ENCODE data around the gene CCDC69.
"Not testable (repeated sequence)": the region's sequence is repeated elsewhere in the genome, so short reads cannot be mapped to it uniquely, and the experiment has no call there.

Gene CCDC69

DNA sequence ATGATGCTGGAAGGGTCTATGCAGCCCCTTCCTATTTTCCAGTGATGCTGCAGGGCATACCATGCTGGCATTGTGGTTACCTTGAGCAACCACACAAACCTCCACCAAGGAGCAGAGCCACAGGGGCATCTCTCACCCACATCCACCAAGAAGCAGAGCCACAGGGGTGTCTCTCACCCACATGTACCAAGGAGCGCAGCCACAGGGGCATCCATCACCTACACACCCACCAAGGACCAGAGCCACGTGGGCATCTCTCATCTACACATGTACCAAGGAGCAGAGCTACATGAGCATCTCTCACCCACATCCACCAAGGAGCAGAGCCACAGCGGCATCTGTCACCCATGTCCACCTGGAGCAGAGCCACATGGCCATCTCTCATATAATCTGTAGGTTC is 20.3 kb upstream of the CCDC69 start:
- no peak for DNase-seq

DNA sequence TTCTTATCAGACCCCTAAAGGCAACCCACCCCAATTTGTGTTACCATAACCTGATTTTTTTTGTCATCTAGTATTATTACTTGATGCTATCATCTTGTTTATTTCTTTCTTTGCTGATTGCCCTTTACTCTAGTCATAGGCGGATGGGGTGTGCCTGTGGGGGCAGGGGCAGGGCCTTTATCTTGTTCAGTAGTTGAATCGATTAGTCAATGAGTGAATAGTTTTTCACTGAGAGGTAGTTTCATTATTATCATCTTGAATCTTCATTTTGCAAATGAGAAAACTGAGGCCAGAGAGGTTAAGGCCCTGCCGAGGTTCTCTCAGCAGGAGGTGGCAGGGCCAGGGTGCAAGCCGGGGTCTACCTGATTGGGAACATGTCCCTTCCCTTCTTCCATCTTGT is 19.7 kb upstream of the CCDC69 start:
- DNase-seq: no peak

DNA sequence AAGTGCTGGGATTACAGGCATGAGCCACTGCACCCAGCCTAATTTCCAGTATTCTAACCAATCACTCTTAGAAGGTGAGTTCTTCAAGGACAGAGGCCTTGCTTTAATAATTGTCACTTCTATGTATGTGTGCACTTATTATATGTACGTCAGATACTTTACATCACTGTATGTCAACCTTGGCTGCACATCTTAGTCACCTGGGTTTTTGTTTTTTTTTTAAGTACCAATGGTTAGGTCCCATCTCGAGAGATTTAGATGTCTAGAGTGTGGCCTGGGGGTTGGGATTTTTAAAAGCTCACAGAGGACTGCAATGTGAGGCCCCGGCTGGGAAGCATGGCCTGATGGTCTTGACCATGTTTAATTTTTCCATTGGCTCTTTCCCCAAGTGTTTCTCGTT is 19.2 kb upstream of the CCDC69 start:
- no peak for DNase-seq

DNA sequence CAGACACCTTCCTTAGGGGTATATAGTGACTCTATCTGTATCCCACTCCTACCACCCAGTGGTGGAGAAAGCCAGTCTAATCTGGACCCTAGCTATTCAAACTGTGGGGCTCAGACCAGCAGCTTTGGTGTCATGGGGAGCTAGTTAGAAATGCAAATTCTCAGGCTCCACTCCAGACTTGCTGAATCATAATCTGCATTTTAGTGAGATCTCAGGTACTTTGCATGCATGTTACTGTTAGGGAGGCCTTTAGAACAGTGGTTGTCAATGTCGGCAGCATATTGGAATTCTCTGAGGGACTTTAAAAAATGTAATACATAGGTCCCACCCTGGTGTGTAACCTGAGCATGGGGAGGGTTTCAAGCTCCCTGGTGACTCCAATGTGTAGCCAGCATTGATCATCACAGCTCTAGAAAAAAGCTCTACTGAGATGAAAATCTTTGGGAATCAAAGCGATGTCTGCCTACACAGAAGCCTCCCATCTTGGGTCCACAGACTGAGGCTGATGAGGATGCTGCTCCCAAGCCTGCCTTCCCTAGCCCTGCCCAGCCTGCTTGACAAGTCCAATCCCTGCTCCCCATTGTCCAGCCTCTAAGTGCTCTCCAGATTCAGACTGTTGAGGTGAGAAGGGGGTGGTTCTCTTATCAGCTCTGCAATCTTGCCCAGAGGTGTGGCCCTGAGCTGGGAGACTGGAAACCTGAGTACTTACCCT is 17.2 kb upstream of the CCDC69 start:
- DNase-seq: no peak

DNA sequence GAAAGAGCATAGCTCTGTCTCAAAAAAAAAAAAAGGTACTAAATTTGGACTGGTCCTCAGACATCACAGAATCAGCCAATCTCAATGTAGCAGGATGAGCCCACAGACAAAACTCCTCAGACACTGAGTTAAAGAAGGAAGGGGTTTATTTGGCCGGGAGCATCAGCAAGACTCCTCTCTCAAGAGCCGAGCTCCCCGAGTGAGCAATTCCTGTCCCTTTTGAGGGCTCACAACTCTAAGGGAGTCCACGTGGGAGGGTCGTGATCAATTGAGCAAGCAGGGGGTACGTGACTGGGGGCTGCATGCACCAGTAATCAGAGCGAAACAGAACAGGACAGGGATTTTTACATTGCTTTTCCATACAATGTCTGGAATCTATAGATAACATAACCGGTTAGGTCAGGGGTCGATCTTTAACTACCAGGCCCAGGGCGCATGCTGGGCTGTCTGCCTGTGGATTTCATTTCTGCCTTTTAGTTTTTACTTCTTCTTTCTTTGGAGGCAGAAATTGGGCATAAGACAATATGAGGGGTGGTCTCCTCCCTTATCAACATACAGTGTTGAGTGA is 16.5 kb upstream of the CCDC69 start:
- not testable (repeated sequence) for DNase-seq

DNA sequence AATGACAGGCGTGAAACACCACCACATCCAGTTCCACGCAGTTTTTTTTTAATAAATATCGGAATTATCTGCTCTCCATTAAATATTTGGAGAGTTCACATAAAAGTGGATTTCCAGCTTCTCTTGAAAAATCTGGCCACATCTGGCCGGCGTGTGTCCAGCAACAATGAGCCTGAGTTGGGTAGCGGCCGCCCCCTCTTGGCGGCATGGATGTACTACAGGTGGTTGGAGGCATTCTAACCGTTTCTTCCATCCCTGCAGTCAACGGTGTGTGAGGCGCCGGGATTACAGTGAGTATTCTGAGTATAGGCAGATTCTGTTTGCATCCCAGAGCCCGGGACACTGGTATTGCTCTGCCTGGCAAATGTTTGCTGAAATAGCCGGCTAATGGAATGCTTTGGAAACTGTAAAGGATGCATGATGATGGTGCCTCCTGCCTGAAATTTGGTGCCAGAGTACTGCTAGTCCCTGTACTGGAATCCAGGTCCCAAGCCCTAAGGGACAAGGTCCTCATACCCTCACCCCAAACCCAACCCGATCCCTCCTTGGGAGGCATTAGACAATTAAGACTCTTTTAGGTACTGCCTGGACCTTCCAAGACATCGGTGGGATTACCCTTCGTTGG is 15.5 kb upstream of the CCDC69 start:
- peak; percentile 61 for DNase-seq

DNA sequence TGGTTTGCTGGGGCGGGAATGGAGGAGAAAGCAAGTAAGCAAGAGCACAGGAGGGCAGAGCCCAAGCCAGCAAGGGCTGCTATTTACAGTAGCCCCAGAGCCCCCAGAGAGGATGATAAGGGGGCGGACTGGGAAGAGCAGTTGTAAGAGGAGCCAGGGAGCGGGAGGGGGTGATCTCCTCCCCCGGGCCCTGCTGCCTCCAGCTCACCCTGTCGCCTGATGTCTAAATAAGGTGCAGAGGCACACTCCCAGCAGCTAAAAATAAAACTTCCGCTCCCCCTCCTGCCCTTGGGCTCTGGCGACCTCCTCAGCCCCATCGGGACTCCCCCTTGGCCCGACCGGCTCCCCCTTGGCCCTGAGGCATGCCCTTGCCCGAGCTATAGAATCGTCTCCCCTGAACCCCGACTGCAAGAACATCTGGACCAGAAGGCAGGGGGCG is 14.4 kb upstream of the CCDC69 start:
- DNase-seq: no peak

DNA sequence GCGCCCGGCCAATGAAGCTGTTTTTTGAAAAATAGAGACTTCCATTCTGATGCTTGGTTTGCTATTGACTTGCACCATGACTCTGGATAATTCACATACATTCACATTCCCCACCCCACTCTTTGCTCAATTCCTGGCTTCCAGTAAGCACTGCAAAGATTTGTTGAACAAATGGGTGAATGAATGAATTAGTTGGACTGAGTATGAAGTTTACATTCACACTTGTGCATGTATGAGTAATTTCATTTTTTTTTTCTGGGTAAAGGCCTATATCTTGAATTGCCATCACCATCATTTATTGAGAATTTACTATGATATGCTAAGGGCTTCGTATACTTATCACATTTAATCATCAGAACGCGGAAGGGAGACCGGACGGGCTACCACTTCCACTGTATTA is 13.8 kb upstream of the CCDC69 start:
- no peak for DNase-seq

DNA sequence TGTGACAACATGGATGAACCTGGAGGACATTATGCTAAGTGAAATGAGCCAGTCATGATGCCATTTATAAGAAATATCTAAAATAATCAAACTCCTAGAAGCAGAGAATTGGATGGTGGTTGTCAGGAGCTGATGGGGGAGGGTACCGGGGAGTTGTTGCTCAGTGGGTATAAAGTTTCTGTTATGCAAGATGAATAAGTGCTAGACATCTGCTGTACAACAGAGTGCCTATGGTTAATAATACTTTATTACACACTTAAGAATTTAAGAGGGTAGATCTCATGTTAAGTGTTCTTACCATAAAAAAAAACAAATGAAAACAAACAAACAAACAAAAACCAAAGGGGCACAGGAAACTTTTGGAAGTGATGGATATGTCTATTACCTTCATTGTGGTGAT is 13.0 kb upstream of the CCDC69 start:
- DNase-seq: no peak

DNA sequence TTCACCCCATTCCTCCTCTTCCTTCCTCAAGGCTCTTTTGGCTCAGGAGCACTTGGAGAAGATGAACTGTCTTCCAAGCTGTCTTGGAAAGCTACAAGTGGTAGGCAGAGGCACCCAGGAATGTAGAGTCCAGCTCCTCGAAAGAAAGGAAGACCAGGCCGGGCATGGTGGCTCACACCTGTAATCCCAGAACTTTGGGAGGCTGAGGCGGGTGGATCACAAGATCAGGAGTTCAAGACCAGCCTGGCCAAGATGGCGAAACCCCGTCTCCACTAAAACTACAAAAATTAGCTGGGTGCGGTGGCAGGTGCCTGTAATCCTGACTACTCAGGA is 11.3 kb upstream of the CCDC69 start:
- not testable (repeated sequence) for DNase-seq

DNA sequence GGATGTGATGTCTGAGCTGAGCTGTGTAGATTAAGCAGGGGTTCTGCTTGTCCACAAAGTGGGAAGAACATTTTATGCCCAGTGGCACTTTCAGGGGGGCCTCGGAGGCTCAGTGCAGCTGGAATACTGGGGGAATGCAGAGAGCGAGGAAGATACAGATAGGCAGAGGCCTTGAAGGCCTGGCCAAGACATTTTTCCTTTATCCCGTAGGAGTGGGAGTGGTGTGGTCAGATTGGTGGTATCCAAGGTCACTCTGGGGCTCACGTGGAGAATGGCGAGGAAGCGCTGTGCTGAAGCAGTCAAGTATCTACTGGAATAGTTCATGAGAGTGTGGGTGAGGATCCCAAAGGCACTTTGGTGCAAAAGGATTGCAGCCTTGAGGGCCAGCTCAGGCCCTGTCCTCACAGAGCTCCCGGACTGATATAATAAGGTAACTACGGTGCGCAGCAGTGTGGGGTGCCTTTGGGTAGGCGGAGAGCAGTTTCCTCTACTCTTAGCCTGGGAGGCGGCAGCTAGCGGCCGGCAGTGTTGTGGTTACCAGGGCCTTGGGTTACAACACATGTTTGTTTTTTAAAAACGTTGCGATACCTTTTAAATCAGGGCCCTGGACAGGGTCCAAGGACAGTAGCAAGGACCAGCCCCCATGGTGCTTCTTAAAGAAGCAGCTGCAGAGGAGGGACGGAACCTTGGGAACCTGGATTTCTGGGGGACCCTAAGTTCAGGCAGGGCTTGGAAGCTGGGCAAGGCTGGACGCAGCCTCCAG is 10.8 kb upstream of the CCDC69 start:
- DNase-seq: peak; percentile 11

DNA sequence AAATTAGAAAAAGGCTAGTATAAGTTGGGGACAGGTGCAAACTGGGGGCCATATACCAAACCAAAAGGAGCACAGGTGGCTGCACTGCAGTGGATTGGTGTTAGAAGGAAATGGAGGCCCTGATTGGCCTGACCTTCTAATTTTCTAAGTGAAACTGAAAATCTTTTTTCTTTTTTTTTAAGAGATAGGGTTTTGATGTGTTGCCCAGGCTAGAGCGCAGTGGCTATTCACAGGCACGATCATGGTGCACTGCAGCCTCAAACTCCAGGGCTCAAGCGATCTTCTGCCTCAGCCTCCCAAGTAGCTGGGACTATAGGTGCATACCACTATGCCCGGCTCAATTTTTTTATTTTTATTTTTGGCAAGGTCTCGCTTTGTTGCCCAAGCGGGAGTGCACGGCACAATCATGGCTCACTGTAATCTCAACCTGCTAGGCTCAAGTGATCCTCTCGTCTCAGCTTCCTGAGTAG is 9.8 kb upstream of the CCDC69 start:
- DNase-seq: no peak

DNA sequence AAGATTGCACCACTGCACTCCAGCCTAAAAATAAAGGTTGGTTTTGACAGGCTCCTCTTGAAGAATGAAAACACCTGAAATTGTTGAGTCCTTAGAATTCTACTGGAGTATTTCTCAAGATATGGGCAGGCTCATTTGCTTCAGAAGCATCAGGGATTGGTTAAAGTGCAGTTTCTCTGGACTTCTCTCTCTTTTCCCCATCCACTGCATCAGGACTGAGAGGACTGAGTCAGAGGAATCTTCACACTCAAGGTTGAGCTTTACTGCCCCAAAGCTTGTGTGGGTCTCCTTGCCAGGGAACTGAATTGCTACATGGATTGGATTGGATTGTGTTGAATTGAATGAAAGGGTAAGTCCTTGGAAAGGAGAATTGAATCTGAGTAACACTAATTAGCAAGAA is 7.5 kb upstream of the CCDC69 start:
- DNase-seq: no peak

DNA sequence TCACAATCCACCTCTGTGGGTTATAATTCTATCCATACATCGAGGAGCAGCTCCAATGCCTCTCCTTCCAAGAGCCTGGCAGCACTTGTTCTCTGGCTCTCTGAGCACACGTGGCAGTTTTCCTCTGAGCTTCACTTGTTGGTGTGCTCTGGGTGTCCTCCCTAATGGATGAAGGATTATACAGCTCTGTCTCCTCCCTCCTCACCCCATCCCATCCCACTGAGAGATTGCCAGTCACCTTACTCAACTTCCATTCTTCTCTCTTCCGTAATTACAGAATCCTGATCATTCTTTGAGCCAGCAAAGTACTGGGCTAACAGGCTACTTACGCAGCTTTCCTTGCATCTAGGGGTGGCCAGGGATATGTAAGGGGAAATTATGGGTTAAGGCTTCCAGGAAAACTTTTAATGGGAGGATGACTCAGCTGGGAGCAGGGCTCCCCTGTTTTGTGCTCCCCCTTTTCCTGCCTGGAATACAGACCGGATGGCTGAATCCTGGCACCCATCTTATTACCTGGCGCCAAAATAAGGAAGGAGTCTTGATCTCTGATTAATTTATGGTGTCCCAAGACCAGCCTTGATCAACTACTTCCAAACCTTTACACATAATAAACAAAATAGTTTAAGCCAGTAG is 6.3 kb upstream of the CCDC69 start:
- no peak for DNase-seq

DNA sequence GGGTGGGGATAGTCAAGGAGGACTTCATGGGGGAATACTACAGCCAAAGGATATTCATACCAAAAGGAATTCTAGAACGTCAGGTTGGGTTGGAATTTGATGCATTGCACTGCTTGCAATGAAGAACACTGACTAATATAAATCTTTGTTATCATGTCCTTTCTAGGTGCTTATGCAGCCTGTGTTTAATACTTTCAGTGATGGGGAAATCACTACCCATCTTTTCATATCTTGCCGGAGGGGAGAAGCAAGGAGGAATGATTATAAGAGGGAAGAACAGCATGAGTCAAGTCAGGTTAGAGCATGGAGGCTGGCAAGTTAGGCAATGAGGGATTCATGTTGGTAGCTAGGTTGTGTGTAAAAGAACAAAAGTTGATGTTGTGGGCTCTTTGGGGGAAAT is 5.1 kb upstream of the CCDC69 start:
- no peak for DNase-seq

DNA sequence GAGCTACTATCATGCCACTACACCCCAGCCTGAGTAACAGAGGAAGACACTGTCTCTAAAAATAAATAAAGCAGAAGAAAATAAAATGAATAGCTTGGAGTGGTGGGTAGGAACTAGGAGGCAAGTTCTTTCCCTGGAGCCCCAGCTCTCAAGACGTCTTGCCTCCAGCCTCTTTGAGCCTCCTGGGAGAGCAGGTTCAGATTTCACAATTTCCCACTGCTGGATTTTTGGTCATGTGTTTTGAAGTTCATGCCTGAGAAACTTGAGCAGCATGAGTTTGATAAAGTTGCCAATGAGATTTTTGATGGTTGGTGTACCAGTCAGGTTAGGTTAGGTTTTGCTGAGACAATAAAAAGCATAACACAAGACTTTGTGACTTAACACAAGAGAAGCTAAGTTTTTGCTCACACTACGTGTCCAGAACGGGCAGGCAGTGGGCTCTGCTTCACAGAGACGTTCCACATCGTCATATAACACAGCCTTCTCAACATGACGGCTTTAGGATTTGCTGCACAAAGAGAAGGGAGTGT is 4.1 kb upstream of the CCDC69 start:
- DNase-seq: no peak

DNA sequence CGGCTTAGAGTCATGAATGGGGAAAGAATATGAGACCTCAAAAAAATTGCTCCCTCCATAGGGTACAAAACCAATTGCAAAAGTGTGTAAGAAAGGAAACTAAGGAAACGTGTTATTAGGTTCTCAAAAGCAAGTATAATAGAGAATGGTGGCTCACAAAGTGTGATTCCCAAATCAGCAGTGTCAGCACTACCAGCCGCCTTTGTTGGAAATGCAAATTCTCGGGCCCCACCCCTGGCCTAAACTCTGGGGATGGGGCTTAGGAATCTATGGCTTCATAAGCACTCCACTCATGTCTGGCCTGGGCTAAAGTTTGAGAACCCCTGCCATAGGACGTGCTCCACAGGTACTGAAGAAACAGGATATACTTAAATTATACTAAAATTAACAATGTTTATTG is 1.6 kb upstream of the CCDC69 start:
- no peak for DNase-seq

DNA sequence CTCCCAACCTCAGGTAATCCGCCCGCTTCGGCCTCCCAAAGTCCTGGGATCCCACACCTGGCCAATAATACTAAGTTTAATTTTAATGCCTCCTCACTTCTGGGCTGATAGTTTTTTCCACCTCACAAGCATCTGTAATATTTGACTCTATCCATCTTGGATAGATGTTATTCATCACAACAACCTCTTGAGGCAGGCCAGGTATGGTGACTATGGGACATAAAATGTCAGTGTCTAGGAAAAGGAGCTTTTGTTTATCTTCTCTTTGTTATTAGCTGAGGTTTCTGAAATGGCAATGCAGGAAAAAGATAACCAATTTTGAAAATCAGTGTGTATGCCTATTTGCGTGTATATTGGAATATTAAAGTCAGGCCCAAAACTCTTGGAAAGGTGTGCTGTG is 1.2 kb upstream of the CCDC69 start:
- no peak for DNase-seq

DNA sequence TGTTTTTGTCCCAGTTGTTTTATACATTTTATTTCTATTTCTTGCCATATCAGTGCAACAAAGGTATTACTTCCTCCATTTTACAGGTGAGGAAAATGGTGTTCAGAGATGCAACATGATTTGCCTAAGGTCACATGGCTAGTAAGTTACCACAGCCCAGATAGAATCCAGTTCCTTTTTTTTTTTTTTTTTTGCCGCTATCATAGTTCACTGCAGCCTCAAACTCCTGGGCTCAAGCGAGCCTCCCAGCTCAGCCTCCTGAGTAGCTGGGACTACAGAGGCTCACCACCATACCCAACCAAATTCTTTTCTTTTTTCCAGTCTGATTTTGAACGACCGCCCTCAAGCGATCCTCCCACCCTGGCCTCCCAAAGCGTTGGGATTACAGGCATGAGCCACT is 480 bp upstream of the CCDC69 start:
- DNase-seq: no peak

DNA sequence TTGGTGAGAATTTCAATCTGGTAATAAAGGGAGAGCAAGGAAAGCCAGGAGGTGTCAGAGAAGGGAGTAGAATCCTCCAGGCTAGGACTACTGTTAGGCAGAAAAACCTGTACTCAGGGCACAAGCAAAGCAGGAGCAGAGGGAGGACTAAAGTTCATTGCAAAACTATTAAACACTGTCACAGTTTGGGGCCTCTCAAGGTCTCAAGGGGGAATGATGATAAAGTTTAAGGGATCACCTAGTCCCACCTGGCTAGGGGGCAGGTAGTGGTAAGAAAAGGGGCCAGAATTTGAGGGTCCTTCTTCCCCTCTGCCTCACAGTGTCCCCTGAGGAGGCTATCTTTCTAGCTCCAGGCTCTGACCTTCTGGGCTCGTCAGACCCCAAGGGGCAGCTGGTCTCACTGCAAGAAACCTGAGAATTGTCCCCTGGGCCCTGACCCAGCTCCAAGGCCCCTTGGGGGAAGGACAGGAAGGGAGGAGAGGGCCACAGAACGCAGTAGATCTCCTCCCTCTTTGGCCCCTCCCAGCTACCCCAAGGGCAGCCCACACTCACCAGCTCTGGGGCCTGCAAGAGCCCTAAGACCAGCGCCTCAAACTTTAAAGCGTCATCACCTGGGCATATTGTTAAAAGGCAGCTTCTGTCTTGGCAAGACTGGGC is 974 bp downstream of the CCDC69 start:
- DNase-seq: no peak

DNA sequence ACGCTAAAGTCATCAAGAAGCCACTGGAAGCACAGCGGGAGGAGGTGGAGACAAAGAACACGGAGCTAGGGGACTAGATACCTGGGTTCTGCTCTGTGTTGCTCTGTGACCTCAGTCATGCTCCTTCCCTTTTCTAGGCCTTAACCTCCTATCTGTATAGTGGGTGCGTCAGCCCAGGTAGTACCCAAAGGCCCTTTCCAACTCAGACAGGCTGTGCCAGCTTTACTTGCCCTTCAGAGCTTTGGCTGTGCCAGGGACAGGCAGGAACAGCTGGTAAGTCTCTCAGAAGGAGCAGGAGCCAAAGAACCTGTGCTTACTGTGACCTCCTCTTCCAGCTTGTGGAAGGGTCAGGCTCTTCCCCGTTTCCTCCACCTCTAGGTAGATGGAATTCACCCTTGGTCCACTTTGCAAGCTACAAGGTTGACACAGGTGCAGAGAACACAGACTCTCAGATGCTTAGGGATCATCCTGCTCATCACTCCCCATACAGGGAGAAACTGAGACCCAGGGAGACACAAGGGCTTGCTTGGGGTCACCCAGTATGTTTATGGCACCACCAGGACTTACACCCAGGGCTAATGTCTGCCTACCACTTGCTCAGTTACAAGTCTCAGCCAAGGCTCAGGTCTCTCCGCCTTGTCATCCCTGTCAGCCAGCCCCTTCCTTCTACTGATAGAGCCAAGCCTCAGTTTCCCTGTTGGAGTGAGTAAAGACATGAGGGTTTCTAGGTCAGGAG is 1.7 kb downstream of the CCDC69 start:
- no peak for DNase-seq

DNA sequence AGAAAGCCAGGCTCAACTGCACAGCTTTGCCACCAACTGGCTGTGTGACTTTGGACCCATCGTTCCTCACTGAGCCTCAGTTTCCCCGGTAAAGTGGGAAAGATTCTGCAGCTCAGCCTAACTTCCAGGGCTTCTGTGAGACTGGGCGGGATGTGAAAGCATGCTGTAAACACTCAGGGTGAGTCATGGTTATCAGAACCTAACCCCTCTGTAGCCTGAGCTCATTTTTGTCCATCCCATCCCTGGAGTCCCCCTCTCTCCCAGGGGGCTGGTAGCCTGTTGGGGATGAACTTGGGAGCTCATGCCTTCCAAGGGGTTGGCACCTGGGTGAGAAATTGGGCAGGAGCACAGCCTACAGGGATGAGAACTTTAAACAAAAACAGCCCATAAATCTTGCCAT is 2.3 kb downstream of the CCDC69 start:
- peak; percentile 9 for DNase-seq
